Measurements from ENCODE around the gene LMCD1. TPM values are rescaled to one million over a fixed set of nuclear protein-coding genes. Genes with fewer than 3 reads are reported as not detected.

The LMCD1 gene
- total and polyA plus RNA-seq, 4 experiments from 2014 or later, result 0.53 to 2.2 (median 1.3) TPM

- H3K4me1 Mint-ChIP-seq, result peaks cover 0 to 1% (median 0%) of the 10 kb centered on the region in 4 donors
- H3K9me3 ChIP-seq (ENCODE audit: control insufficient read depth in 1 of 2, low read length in 2 of 2), result no peaks in the 10 kb centered on the region
- POLR2A ChIA-PET (ENCODE audit: partially characterized antibody), result no interaction called here
Measured at GRCh38 chr3:8538223-8538622, 36.6 kb downstream of the LMCD1 start.

GRCh38 chr3:8538913-8539312, 37.3 kb downstream of the LMCD1 start:
- peaks cover 0 to 2% (median 0%) of the 10 kb centered on the region in 8 donors for H3K9me3 Mint-ChIP-seq
- peaks cover 0 to 1% (median 0%) of the 10 kb centered on the region in 4 donors for H3K4me1 Mint-ChIP-seq
- no peak overlapping the region for H3K27ac Mint-ChIP-seq
- ChIA-PET CTCF (ENCODE audit: partially characterized antibody) (no interaction called here), POLR2A (ENCODE audit: partially characterized antibody) (no interaction called here)
- no peak for DNase-seq
- no peaks in the 10 kb centered on the region for H3K27me3 ChIP-seq (ENCODE audit: insufficient read depth, low read length)
- no peaks in the 10 kb centered on the region for H3K36me3 ChIP-seq (ENCODE audit: insufficient read depth, low read length)
- no peak overlapping the region for H3K27ac ChIP-seq (ENCODE audit: low read depth, low read length)
- no peaks in the 10 kb centered on the region for H3K4me1 ChIP-seq (ENCODE audit: insufficient read depth, low read length)
- peaks cover 0 to 2% of the 10 kb centered on the region in 2 donors for H3K27me3 Mint-ChIP-seq
- H3K4me3 ChIP-seq (ENCODE audit: low read length in 2 of 2), result no peak overlapping the region
- intact Hi-C loops (cut with micrococcal nuclease), result no loop called here
- H3K36me3 Mint-ChIP-seq, result no peaks in the 10 kb centered on the region
- no peaks in the 10 kb centered on the region for H3K9me3 ChIP-seq (ENCODE audit: control insufficient read depth in 1 of 2, low read length in 2 of 2)
- no peak overlapping the region for H3K4me3 Mint-ChIP-seq

More at GRCh38 chr3:8538223-8538622, 36.6 kb downstream of the LMCD1 start:
- Histone ChIP-seq H3K36me3 (ENCODE audit: insufficient read depth, low read length) (no peaks in the 10 kb centered on the region), H3K4me3 (ENCODE audit: low read length in 2 of 2) (no peak overlapping the region), H3K27ac (ENCODE audit: low read depth, low read length) (no peak overlapping the region), H3K27me3 (ENCODE audit: insufficient read depth, low read length) (no peaks in the 10 kb centered on the region), H3K4me1 (ENCODE audit: insufficient read depth, low read length) (no peaks in the 10 kb centered on the region)
- CTCF ChIA-PET (ENCODE audit: partially characterized antibody), result no interaction called here
- Mint-ChIP-seq H3K27ac (no peak overlapping the region), H3K36me3 (no peaks in the 10 kb centered on the region), H3K9me3 (peaks cover 0 to 2% (median 0%) of the 10 kb centered on the region in 8 donors), H3K4me3 (peak overlapping the region in 1 of 8 donors; percentile 18), H3K27me3 (peaks cover 0 to 2% of the 10 kb centered on the region in 2 donors)
- intact Hi-C loops (cut with micrococcal nuclease), result no loop called here
- no peak for DNase-seq

DNA sequence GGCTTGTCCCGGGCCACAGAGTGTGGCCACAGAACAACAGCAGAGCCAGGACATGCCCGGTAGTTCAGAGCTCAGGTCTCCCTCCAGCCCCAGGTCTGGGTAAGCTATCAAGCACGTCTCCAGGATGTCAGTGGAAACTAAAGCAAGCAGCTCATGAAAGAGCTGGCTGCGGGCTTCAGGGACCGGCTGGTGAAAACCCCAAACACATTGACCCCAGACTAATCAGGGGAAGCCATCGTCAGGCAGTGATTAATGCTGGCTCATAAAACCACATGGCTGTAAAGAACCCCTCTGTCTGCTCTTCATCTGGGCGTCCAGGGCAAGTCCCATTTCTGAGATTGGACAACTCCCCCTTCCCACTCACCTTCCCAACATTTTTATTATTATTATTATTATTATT, 37.8 kb downstream of the LMCD1 start:
- peaks cover 0 to 1% (median 0%) of the 10 kb centered on the region in 4 donors for H3K4me1 Mint-ChIP-seq
- no peaks in the 10 kb centered on the region for H3K36me3 ChIP-seq (ENCODE audit: insufficient read depth, low read length)
- no peaks in the 10 kb centered on the region for H3K36me3 Mint-ChIP-seq
- DNase-seq, result no peak
- H3K4me1 ChIP-seq (ENCODE audit: insufficient read depth, low read length), result no peaks in the 10 kb centered on the region
- H3K27me3 Mint-ChIP-seq, result peaks cover 0 to 2% of the 10 kb centered on the region in 2 donors
- ChIA-PET CTCF (ENCODE audit: partially characterized antibody) (no interaction called here), POLR2A (ENCODE audit: partially characterized antibody) (no interaction called here)
- H3K27me3 ChIP-seq (ENCODE audit: insufficient read depth, low read length), result no peaks in the 10 kb centered on the region
- H3K4me3 ChIP-seq (ENCODE audit: low read length in 2 of 2), result no peak overlapping the region
- intact Hi-C loops (cut with micrococcal nuclease), result no loop called here
- no peaks in the 10 kb centered on the region for H3K9me3 ChIP-seq (ENCODE audit: control insufficient read depth in 1 of 2, low read length in 2 of 2)
- H3K27ac ChIP-seq (ENCODE audit: low read depth, low read length), result no peak overlapping the region
- no peak overlapping the region for H3K27ac Mint-ChIP-seq
- H3K9me3 Mint-ChIP-seq, result peaks cover 0 to 2% (median 0%) of the 10 kb centered on the region in 8 donors
- no peak overlapping the region for H3K4me3 Mint-ChIP-seq

GRCh38 chr3:8540456-8540855, 38.8 kb downstream of the LMCD1 start:
- Mint-ChIP-seq H3K4me1 (peaks cover 0 to 1% (median 0%) of the 10 kb centered on the region in 4 donors), H3K9me3 (peaks cover 0 to 2% (median 0%) of the 10 kb centered on the region in 8 donors), H3K27ac (peak overlapping the region in 1 of 7 donors; percentile 57), H3K27me3 (peaks cover 0 to 2% of the 10 kb centered on the region in 2 donors), H3K36me3 (no peaks in the 10 kb centered on the region), H3K4me3 (no peak overlapping the region)
- intact Hi-C loops (cut with micrococcal nuclease), result no loop called here
- DNase-seq, result no peak
- CTCF ChIA-PET (ENCODE audit: partially characterized antibody), result no interaction called here
- POLR2A ChIA-PET (ENCODE audit: partially characterized antibody), result no interaction called here
- Histone ChIP-seq H3K9me3 (ENCODE audit: control insufficient read depth in 1 of 2, low read length in 2 of 2) (no peaks in the 10 kb centered on the region), H3K36me3 (ENCODE audit: insufficient read depth, low read length) (no peaks in the 10 kb centered on the region), H3K27ac (ENCODE audit: low read depth, low read length) (no peak overlapping the region), H3K4me1 (ENCODE audit: insufficient read depth, low read length) (no peaks in the 10 kb centered on the region), H3K4me3 (ENCODE audit: low read length in 2 of 2) (no peak overlapping the region), H3K27me3 (ENCODE audit: insufficient read depth, low read length) (no peaks in the 10 kb centered on the region)

DNA sequence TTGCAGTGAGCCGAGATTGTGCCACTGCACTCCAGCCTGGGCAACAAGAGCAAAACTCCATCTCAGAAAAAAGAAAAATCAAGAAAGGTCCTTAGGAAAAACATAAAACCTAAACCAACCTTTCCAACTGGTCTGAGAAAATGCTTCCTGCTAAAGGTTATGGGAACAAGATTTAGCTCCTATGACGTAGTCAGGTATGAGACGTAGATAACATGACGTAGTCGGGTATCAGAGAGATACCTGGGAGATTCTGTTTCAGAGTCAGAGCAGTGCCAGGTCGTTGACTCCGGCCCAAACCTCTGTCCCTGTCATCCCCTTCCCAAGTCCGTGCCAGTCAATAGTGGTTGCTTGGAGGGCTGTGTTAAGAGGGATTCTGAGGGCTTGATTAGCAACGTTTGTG, 39.9 kb downstream of the LMCD1 start:
- H3K9me3 Mint-ChIP-seq, result no peaks in the 10 kb centered on the region
- H3K36me3 Mint-ChIP-seq, result no peaks in the 10 kb centered on the region
- no peaks in the 10 kb centered on the region for H3K27me3 ChIP-seq (ENCODE audit: insufficient read depth, low read length)
- DNase-seq, result no peak
- intact Hi-C loops (cut with micrococcal nuclease), result no loop called here
- peaks cover 0 to 2% of the 10 kb centered on the region in 2 donors for H3K27me3 Mint-ChIP-seq
- ChIA-PET CTCF (ENCODE audit: partially characterized antibody) (interaction anchor here (1.0 kb wide), 1 partner anchor 11 kb away, joined by 3 read pairs; no protein-coding TSS in a partner anchor), POLR2A (ENCODE audit: partially characterized antibody) (no interaction called here)
- H3K27ac ChIP-seq (ENCODE audit: low read depth, low read length), result no peak overlapping the region
- no peak overlapping the region for H3K27ac Mint-ChIP-seq
- H3K9me3 ChIP-seq (ENCODE audit: control insufficient read depth in 1 of 2, low read length in 2 of 2), result no peaks in the 10 kb centered on the region
- no peak overlapping the region for H3K4me3 ChIP-seq (ENCODE audit: low read length in 2 of 2)
- no peaks in the 10 kb centered on the region for H3K36me3 ChIP-seq (ENCODE audit: insufficient read depth, low read length)
- no peaks in the 10 kb centered on the region for H3K4me1 ChIP-seq (ENCODE audit: insufficient read depth, low read length)
- H3K4me1 Mint-ChIP-seq, result peaks cover 0 to 1% (median 0%) of the 10 kb centered on the region in 4 donors
- no peak overlapping the region for H3K4me3 Mint-ChIP-seq

DNA sequence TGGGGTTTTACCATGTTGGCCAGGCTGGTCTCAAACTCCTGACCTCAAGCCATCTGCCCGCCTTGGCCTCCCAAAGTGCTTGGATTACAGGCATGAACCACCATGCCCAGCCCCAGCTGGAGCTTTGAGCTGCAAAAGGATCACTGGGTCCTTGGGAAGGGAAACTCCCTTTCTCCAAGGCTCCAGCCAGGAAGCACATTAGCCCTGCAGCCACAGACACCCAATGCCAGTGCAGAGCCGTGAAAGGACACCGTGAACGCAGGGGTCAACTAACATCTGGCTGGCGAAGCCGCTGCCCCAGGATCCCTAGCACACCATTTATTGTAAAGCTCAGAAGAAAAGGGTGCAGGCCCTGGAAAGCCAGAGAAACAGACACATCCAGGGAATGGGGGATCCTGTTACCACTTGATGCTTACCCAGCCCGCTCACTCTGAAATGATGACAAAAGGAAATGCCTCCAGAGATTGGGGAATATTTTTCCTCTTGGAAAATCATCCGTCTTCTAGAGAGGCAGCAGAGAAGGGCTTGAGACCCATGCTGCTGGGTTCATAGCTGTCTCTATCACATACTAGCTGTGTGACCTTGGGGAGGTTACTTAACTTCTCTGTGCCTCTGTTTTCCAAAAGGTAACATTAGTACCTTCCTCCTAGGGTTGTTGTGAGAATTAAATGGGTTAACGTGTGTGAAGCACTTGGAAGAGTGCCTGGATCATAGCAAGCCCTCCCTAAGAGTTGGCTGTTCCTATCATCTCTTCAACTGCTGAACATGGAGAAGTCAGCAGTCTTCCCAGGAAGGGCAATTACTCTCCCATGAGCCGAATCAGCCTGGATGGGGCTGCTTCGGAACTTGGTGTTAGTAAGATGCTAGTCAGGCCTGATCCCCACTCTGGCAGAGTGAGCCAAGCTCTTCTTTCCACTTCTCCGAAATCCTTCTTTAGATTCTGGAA, 40.8 kb downstream of the LMCD1 start:
- intact Hi-C loops (cut with micrococcal nuclease), result no loop called here
- Histone ChIP-seq H3K36me3 (ENCODE audit: insufficient read depth, low read length) (no peaks in the 10 kb centered on the region), H3K27me3 (ENCODE audit: insufficient read depth, low read length) (no peaks in the 10 kb centered on the region), H3K4me3 (ENCODE audit: low read length in 2 of 2) (no peak overlapping the region), H3K9me3 (ENCODE audit: control insufficient read depth in 1 of 2, low read length in 2 of 2) (no peaks in the 10 kb centered on the region), H3K4me1 (ENCODE audit: insufficient read depth, low read length) (no peaks in the 10 kb centered on the region), H3K27ac (ENCODE audit: low read depth, low read length) (no peak overlapping the region)
- Mint-ChIP-seq H3K27ac (no peak overlapping the region), H3K4me1 (peaks cover 0 to 1% (median 0%) of the 10 kb centered on the region in 4 donors), H3K9me3 (no peaks in the 10 kb centered on the region), H3K4me3 (no peak overlapping the region), H3K36me3 (no peaks in the 10 kb centered on the region), H3K27me3 (peaks cover 0 to 2% of the 10 kb centered on the region in 2 donors)
- CTCF ChIA-PET (ENCODE audit: partially characterized antibody), result no interaction called here
- no peak for DNase-seq
- POLR2A ChIA-PET (ENCODE audit: partially characterized antibody), result no interaction called here

DNA sequence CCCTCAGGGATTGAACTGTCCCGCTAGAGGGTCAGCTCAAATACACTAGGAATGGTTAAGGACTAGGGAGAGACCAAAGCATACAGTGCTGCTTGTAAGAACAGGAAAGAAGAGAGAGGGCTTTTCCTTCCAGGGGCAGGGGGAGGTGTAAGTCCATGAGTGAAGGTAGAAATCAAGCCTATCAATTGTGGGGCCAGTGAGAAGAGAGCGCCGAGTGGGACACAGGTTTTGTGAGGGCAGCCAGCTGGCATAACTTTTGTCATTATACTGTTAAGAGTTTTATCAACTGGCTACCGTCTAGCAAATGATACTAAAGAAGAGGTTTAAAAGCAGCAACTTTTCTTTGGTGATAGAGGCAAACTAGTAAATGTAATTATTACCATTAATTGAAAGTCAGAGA, 45.0 kb downstream of the LMCD1 start:
- CTCF ChIA-PET (ENCODE audit: partially characterized antibody), result no interaction called here
- H3K27me3 ChIP-seq (ENCODE audit: insufficient read depth, low read length), result no peaks in the 10 kb centered on the region
- H3K27me3 Mint-ChIP-seq, result no peaks in the 10 kb centered on the region
- H3K4me1 Mint-ChIP-seq, result no peaks in the 10 kb centered on the region
- no peaks in the 10 kb centered on the region for H3K4me1 ChIP-seq (ENCODE audit: insufficient read depth, low read length)
- intact Hi-C loops (cut with micrococcal nuclease), result no loop called here
- peak overlapping the region in 1 of 7 donors; percentile 67 for H3K27ac Mint-ChIP-seq
- H3K4me3 Mint-ChIP-seq, result no peak overlapping the region
- H3K36me3 Mint-ChIP-seq, result no peaks in the 10 kb centered on the region
- DNase-seq, result no peak
- H3K36me3 ChIP-seq (ENCODE audit: insufficient read depth, low read length), result no peaks in the 10 kb centered on the region
- H3K9me3 ChIP-seq (ENCODE audit: control insufficient read depth in 1 of 2, low read length in 2 of 2), result no peaks in the 10 kb centered on the region
- H3K4me3 ChIP-seq (ENCODE audit: low read length in 2 of 2), result no peak overlapping the region
- H3K27ac ChIP-seq (ENCODE audit: low read depth, low read length), result no peak overlapping the region
- POLR2A ChIA-PET (ENCODE audit: partially characterized antibody), result no interaction called here
- no peaks in the 10 kb centered on the region for H3K9me3 Mint-ChIP-seq

All from CD4-positive, alpha-beta memory T cell (primary cell).